COLO829 (cell line): ENCODE measurements around the gene FLNC.

Experiments used
- DNase-seq: peaks from one replicate; pipeline ENCODE4 v3.0.0; 2012; ENCODE audit warnings: low spot score

The FLNC gene

DNA sequence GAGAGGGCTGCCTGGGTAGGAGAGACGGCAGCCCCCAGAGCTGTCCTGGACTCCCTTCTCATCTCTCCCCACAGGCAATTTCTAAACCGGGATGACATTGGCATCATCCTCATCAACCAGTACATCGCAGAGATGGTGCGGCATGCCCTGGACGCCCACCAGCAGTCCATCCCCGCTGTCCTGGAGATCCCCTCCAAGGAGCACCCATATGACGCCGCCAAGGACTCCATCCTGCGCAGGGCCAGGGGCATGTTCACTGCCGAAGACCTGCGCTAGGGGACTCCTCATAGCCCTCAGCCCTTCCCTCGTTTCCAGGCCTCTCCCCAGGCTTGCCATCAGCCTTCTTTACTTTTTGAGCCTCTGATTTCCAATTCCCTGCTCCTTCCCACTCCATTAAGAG lies 35.1 kb downstream of the FLNC start:
- DNase-seq: no peak

DNA sequence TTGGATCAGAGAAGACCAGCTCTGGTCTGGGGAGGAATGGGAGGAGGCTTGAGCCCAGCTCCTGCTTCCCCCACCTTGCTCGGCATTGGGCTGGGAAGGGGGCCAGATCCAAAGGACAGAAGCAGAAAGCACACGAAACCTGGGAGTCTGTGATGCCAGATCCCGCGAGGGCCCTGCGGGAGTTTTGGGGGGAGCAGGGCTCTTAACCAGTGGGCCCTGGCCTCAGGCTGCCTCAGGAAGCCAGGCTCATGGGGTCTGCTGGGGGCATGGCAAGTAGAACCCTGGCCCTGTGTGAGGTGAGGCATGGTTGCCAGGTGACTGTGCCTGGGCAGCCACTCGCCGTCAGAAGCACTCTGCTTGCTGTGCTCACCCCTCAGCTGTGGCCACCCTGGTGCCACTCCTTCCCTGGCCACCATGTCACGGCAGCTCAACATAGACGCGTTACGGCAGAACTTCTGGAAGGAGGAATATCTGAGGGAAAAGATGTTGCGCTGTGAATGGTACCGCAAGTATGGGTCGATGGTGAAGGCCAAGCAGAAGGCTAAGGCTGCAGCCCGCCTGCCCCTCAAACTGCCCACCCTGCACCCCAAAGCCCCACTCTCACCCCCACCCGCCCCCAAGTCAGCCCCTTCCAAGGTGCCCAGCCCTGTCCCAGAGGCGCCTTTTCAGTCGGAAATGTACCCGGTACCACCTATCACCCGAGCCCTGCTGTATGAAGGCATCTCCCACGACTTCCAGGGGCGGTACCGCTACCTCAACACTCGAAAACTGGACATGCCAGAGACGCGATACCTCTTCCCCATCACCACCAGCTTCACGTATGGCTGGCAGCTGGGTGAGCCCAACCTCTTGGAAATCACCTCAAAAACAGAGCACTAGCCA lies 36.0 kb downstream of the FLNC start:
- no peak for DNase-seq

DNA sequence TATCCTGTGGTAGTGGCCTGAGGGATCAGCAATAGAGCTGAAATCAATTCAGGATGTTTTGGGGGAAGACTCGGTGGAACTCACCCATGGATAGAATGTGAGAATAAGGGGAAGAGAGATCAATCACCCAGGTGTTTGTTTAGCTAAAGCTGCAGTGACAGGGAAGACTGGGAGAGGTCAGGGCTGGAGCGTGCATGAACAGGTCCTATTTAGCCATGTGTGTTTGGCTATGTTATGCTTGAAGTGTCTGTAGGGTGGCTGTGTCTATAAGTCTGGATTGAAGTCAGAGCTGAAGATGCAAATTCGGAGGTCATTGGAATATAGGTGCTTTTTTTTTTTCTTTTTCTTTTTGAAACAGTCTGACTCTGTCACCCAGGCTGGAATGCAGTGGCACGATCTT lies 37.0 kb downstream of the FLNC start:
- DNase-seq: no peak

DNA sequence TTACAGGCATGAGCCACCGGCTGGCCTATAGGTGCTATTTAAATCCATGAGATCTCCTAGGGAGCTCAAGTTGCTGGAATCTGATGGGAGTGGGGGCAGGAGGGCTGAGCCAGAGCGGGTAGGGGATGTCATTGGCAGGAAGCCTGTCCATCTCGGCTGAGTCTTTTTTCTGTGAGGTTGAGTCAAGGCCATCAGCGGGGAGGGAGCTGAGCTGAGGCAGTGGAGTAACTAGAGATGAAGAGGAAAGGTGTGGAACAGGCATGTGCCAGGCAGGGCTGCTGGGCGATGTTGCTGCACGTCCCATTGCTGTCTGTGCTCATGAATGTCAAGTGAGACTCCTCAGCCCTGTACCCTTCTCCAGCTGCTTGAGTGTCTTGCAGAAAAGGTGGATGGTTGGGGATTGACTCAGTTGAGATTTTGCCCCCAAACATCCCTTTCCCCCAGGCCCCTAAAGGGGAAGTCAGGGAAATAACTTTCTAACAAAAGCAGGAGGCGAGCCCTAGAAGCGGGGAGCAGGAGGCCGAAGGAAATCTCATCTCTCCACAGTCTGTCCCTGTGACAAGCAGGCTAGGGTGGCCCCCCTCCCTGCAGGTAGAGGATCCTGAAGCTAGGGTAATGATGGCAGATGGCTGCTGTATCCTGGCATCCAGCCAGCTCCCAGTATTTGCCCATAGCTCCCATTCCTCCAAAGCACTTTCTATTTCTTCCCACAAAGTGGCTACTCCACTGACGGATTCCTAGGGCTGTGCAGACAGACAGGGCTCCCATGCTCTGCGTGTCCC lies 37.8 kb downstream of the FLNC start:
- no peak for DNase-seq

DNA sequence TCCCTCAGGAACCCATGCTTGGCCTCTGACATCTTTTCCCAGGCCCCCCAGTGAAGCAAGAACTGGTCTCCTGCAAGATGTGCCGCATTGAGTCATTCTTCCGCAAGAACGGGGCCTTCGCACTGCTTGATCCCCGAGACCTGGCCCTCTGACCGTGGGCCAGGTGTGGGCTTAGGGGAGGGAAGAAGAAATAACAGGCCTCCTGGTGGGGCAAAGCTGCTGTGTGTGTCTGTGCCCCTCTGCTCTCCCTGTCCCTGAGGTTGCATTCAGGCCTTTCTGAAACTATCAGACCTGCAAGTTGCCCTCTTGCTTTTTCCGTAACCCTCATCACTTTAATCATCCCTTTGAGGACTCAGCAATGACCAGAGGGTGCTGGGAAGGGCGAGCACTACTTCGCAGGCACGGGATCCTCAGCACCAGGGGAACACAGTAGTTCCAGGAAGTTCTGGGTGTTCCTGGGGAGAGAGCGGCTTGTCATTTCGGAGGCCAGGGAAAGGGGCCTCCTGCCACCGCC lies 38.5 kb downstream of the FLNC start:
- DNase-seq: no peak

DNA sequence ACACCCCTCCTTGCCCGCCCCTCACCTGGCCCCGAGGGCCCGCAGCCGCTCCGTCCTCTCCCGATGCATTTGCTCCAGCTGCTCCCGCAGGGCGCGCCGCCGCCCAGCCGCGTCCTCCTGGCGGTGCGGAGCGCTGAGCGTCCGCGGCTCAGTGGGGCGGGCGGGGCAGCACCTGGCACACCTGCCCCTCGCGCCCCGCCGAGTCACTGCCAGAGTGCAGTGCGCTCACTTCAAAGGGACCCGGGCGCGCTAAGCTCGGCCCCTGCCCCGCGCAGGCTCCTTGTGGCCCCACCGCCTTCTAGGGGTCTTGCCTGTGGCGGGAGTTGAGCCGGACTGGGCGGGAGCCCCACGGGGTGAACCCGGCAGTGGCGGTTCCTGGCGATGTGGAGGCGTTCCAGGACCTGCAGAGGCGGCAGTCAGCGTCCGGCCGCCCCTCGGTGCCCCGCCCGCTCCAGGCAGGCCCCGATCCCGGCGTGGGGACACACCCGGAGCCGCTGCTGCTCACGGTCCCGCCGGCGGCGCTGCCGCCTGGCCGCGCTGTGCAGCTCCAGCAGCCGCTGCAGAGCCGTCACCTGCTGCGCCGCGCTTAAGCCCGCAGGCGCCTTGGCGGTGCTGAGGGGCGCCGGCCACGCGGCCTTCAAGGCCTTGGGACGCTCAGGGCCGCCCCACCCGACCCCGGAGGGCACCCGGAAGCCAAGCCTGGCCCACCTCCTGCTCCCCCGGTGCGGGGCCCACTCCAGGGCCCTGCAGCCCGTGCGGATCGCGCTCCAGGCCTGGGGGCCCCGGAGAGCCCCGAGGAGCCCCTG lies 39.1 kb downstream of the FLNC start:
- DNase-seq: no peak

DNA sequence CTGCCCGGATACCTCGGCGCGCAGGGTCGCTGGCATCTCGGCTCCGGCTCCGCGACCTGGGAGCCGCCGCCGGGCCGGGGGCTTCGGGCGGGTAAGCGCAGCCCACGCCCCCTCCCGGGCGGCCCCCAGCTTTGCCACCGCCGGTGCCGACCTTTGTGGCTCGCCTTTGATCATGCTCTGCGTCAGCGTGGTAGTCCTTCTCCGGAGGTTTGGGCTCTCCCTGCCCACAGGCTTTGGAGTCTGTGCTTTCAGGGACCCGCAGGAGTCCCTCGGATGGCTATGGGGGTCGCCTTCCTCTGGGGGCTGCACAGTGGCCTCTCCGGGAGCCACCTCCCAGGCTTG lies 39.7 kb downstream of the FLNC start:
- DNase-seq: no peak

DNA sequence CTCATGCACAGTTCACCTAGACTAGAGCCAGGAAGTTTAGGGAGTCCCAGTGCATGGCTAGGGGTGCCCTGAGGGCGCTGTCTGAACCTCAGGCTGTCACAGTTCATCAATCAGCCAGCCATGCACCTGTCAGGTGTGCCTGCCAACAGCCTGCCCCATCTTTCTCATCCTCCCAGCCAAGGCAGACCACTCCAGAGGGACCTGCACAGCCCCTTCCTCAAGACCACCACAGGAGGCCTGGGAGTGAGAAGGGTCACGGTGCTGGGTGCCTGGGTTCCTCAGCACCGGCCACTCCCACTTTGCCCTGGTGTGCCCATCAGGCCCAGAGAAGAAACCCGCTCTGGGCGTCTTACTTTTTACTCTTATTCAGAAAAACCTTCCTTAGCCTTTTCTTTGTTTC lies 40.8 kb downstream of the FLNC start:
- no peak for DNase-seq

DNA sequence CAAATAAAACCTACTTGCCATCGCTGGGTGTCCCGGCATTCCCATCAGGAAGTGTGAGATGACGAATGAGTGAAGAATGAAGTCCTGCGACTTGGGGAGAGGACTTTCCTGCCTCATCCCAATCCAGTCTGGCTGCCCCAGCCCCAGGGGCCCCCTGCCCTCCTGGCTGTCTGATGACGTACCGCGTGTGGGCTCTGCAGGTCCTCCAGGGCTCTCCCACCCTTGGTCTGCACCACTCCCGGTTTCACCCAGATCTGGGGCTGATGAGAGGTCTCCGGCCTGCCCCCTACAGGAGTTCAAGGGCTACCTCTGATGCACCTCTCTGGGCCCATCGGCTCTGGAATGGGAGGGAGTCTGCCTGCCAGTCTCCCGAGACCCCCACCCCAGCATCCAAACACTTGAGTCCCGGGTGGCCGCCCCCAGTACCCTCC lies 42.2 kb downstream of the FLNC start:
- DNase-seq: no peak

DNA sequence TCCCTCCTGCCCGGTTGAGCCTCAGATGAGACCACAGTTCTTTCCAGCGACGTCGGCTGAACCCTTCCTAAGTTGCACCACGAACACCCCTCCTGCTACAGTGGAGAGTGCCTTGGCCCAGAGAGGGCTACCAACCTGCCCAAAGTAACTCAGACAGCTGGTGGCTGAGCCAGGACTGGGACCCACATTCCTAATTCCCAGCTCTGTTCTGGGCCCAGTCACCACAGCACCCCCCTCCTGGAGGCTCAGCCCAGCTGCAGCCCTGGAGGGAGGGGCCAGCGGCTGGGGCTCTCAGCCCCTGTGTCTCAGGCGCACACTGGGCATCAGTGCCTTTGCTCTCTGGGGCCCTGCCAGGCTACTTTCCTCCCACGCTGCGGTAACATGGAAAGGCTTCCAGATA lies 43.0 kb downstream of the FLNC start:
- DNase-seq: no peak

DNA sequence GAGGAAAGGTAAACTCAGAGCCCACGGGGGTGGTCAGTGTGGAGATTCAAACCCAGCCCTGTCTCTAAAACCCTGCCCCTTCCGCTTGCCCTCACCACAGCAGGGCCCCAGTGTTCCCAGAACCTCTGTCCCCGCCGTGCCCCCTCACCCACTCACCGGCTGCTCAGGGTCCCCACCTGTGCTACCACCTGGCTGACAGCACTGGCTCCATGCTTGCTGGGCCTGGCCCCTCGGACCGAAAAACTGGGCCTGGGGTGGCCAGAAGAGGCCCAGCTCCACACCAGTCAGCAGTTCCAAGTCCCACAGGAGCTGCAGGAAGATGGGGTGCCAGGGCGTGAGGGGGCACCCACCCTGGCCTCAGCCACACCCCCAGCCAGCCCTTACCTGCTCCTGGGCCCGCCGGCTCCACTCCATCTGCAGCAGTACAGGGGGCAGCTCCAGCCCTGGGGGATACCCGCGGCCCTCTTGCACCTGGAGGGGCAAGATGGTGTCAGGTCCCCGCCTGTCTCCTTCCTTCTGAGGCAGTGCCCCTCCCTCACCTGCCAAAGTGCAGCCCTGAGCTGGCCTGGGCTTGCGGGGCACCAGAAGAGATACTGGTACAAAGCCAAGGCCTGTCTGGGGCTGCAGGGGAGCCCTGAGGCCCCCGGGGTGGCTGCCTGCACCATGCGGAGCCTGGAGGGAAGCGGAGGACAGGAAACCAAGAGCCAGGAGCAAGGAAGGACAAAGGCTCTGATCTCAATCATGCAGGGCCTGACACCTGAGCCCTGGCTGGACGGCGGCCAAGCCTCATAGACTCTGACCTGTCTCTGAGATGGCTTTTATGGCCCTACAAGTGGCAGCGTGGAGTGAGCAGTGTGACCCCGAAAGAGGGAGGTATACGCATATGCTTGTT lies 44.2 kb downstream of the FLNC start:
- DNase-seq: no peak

DNA sequence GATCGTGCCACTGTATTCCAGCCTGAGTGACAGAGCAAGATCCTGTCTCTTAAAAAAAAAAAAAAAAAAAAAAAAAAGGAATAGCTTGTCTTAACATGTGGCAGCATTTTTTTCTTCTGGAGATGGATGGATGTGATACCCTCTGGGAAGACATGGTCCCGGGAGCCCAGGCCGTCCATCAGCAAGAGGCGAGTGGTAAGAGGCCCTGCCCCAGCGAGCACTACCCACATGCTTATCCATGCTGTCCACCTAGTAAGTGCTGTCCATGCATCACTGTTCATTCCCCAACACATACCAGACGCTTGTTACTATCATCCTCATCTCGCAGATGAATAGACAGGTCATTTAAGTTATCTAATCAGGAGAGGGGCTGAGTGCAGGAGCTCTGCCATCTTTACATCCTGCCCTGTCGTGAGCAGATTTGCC lies 45.3 kb downstream of the FLNC start:
- no peak for DNase-seq

DNA sequence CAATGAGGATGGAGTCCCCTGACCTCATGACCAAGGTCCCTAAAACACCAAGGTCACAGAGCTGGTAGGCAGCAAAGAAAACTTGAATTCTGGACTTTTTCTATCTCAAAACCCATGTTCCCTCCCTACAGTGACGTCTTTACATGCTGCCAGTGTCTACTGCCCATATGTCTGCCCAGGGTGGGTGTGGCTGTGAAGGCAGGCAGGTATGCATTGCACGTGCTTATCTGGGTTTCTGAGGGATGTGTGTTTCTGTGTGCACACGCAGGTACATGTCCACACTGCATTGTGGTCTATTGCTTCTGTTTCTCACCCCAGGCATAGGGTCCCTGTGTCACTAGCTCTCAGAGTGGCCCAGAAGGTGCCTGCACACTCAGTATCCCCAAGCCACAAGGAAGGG lies 45.9 kb downstream of the FLNC start:
- no peak for DNase-seq

DNA sequence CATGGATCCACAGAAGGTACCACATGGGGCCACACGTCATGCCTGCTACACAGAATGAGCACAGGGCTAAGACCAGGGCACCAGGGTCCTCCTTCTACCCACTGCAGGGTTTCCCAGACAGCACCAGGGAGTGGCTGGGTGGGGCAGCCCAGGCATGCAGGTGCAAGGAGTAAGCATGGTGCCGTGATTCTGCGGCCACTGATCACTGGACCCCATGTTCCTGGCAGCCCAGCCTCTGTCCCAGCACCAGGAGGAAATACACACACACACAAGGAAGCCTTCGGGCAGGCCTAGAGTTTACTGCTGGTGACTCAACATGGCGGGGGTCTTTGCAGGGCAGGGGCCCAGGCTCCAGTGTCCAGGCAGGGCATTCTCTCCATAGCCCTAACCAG lies 46.4 kb downstream of the FLNC start:
- no peak for DNase-seq

DNA sequence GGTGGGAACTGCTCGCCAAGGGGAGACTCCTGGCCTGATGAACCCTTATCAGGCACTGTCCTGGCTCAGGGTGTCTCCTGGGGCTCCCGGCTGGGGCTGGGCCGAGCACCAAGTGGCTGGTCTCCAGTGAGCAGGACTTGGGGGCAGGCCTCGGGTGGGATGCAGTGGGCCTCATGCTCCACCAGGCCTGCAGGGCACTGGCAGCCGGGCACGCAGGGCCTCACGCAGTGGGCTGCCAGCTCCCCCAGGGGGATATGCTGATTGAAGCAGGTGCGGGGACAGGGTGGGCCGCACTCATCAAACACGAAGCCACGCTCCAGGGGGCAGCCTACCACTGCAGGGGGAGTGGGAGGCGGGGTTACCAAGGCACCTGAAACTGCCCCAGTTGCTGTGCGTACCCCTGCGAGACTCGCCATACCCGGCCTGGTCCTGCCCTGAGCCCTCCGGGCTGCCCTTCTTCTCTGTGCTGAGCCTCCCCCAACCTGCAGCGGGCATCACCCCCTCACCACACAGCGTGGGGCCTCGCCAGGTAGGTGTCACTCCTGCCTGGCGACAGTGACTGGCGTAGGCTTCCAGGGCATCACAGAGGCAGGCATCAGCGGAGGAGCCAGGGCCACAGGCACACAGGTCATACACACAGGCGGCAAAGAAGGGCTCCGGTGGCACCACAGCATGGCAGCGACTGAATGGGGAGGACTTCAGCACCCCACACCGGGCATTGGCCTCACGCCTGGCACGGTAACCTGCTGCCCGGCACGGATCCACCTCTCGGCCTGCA lies 47.0 kb downstream of the FLNC start:
- DNase-seq: no peak

DNA sequence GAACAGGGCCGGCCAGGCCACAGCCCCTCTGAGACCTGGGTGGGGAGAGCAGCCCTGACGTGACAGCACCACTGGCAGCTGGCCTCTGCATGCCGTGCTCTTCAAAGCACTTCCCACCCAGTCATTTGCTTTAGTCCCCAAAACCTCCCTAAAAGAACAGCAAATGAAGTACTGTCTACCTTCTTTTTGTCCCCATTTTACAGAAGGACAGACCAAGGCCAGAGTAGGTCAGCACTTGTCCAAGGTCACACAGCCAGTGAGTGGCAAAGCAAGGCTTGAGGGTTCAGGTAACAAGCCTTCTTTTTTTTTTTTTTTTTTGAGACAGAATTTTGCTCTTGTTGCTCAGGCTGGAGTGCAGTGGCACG lies 47.5 kb downstream of the FLNC start:
- DNase-seq: no peak

DNA sequence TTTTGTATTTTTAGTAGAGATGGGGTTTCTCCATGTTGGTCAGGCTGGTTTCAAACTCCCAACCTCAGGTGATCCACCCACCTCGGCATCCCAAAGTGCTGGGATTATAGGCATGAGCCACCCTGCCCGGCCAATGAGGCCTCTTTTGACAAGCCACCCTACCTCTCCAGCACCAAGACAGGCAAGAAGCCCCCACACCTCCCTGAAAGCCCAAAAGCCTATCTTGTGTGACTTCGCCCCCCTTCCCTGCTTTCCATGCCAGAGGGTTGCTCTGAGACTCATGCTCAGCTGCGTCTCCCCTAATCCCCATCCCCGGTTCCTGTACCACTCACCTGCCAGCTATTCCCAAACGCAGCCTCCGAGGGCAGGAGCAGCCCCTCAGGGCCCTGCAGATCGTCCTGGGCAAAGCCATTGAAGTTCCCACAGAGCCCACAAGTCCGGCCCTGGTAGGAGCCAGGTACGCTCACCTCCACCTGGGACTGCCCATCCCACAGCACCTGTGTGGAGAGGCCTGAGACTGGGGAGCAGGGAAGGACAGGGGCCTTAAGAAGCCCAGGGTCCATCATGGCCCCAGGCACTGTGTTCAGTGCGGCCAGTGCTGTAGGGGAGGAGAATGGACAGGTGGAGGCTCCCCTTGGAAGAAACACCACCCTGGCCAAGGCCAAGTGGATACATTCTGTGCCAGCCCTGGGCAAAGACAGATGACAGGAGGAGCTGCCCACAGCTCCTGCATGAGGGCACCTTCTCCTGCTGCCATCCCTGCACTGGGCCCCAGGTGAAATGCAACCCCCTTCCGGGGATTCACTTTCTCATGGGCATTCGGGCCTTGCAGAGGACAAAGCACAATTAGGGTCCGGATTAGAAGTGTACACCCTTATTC lies 48.3 kb downstream of the FLNC start:
- DNase-seq: no peak

DNA sequence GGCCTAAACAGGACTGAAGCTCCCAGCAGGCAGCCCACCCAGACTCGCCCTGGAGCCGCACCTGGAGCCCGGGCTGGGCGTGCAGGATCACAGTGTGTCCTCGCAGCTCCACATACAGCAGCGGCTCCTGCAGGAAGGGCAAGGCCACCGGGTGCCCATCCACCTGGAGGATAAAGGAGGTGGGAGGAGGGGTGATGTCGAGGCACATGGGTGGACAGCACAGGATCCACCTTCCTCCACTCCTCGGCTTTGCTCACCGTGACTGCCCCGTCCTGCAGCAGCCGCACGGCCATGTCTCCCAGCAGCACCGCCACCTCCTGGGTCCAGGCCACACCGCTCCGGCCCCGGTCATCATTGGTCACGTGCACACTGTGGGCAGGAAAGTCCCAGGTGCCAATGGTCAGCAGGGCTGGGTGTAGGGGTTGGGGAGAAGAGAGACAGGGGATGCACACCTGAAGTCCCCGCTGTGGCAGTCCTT lies 49.3 kb downstream of the FLNC start:
- no peak for DNase-seq

DNA sequence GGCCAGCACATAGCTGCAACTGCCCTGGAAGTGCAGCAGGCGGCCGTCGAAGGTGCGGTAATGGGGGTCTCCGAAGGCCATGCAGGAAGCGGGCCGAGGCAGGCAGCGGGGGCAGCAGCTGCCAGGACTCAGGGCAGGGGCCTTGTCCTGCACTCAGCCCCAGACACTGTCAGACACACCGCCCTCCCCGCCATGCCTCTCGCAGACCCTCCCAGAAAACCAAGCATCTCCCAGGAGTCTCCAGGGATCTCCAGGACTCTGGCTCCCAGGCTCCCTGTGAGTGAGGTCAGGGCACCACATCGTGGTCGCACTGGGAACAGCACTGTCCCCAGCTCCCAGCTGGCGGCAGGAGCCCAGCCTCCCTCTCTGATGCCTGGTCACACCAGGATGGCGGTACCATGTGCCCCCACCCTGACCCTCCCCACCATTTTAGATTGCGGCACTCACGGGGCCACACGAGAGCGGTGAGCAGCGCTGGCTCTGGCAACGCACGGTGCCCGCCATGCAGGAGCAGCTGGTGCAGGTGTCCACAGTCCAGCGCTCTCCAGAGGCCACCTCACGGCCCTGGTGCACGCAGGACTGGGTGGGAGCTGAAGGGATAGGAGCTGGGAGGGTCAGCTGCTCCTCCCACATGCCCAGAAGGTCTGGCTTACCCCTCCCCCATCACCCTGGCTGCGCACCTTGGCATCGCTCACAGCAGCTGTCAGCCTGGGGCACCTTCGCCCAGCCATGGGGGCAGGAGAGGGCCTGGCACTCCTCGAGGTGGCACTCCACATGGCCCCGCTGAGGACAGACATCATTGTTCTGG lies 49.9 kb downstream of the FLNC start:
- DNase-seq: peak; percentile 97
